T-helper 1 cell treated with Interleukin-12 subunit alpha and Interleukin-12 subunit beta and Interleukin-4 antibody, amounts not matched to agents 30 μg/mL and 1 μg/mL, for 36 hours (primary cell): Measurements from ENCODE around the gene ELMO1.
A peak's percentile ranks its signal among the peaks of the same experiment; 100 is the strongest.

ENCODE experiments used
- H3K27ac Mint-ChIP-seq: one replicate; pipeline ENCODE4 v1.8.0; 2021; ENCODE audit warnings: mild to moderate bottlenecking, mixed read lengths
- H3K27me3 Mint-ChIP-seq: one replicate; pipeline ENCODE4 v1.8.0; 2021; ENCODE audit warnings: low read depth, mixed read lengths
- H3K36me3 Mint-ChIP-seq: one replicate; pipeline ENCODE4 v1.8.0; 2021; ENCODE audit warnings: low read depth, mixed read lengths
- H3K4me1 Mint-ChIP-seq: one replicate; pipeline ENCODE4 v1.8.0; 2021; ENCODE audit warnings: low read depth, mixed read lengths
- H3K4me3 Mint-ChIP-seq: one replicate; pipeline ENCODE4 v1.8.0; 2021; ENCODE audit warnings: mild to moderate bottlenecking, moderate library complexity, mixed read lengths
- H3K9me3 Mint-ChIP-seq: one replicate; pipeline ENCODE4 v1.8.0; 2021; ENCODE audit warnings: mixed read lengths

The ELMO1 gene

GRCh38 chr7:37445790-37446189 lies 2.9 kb downstream of the ELMO1 start:
- Mint-ChIP-seq H3K9me3 (no peaks in the 10 kb centered on the region), H3K4me1 (peaks cover 72% of the 10 kb centered on the region), H3K36me3 (peaks cover 14% of the 10 kb centered on the region), H3K27ac (peak overlapping the region; percentile 59), H3K27me3 (peaks cover 4% of the 10 kb centered on the region), H3K4me3 (no peak overlapping the region)

- peaks cover 14% of the 10 kb centered on the region for H3K36me3 Mint-ChIP-seq
- H3K4me1 Mint-ChIP-seq = peaks cover 72% of the 10 kb centered on the region
- peak overlapping the region; percentile 59 for H3K27ac Mint-ChIP-seq
- H3K9me3 Mint-ChIP-seq = no peaks in the 10 kb centered on the region
- peaks cover 4% of the 10 kb centered on the region for H3K27me3 Mint-ChIP-seq
- no peak overlapping the region for H3K4me3 Mint-ChIP-seq
These were observed 3.5 kb downstream of the ELMO1 start for GRCh38 chr7:37445064-37445723.

GRCh38 chr7:37443627-37444026 lies 5.0 kb downstream of the ELMO1 start:
- Mint-ChIP-seq H3K4me1 (peaks cover 65% of the 10 kb centered on the region), H3K27me3 (peaks cover under 1% of the 10 kb centered on the region), H3K27ac (peak overlapping the region; percentile 6), H3K9me3 (no peaks in the 10 kb centered on the region), H3K4me3 (no peak overlapping the region), H3K36me3 (peaks cover 13% of the 10 kb centered on the region)

DNA sequence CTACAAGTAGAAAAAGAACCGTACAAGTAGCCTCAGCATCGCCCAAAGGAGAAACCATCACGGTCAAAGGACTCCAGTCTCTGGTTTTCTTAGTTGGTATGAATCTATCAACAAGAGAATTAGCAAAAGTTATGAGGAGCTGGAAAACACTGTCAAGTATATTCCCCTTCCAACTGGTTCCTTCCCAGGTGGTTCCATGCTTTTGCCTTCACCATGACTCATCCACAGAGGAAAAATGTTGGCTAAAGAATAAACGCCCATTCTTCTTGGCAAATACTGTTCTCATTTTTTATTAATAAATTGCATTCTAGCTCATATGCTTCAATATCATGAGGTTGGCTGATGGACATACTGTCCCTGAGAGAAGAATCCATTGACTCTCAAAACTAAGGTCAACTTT lies 6.4 kb downstream of the ELMO1 start:
- Mint-ChIP-seq H3K4me1 (peaks cover 62% of the 10 kb centered on the region), H3K9me3 (no peaks in the 10 kb centered on the region), H3K27ac (no peak overlapping the region), H3K27me3 (no peaks in the 10 kb centered on the region), H3K36me3 (peaks cover 12% of the 10 kb centered on the region), H3K4me3 (no peak overlapping the region)

DNA sequence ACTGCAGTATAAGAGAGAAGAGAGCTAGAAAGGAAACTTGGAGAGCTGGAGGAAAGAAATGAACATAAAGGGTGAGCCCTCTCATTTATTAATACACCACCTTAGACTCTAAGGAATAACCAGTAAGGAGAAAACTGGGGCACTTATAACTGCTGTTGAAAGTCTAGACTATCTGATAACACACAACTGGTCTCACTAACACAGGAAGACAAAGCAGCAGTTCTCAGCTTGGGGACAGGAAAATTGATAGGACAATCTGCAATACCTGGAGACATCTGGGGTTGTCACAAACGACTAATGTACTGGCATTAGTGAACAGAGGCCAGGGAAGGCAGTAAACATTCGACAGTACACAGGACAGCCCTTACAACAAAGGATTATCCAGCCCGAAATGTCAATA lies 6.8 kb downstream of the ELMO1 start:
- H3K36me3 Mint-ChIP-seq = peaks cover 12% of the 10 kb centered on the region
- peak overlapping the region; percentile 74 for H3K4me3 Mint-ChIP-seq
- H3K27ac Mint-ChIP-seq = peak overlapping the region; percentile 96
- H3K4me1 Mint-ChIP-seq = peaks cover 57% of the 10 kb centered on the region
- no peaks in the 10 kb centered on the region for H3K27me3 Mint-ChIP-seq
- H3K9me3 Mint-ChIP-seq = no peaks in the 10 kb centered on the region

DNA sequence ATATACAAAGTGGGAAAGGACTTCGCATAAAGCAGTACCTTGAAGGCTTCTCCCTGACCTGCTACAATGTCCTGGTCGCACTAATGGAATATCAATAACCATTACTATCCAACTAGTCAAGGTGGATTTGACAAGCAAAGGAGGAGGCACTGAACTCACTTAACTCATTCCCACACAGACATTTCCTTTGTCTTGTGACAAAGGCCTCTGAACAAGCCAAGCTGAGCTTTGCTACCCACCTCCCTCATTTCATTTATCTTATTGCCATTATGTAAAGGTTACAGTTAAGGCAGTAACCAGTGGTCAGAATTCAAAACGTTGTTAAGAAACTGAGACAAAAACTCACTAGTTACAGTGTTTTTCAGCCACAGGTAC lies 7.3 kb downstream of the ELMO1 start:
- Mint-ChIP-seq H3K27ac (peak overlapping the region; percentile 96), H3K27me3 (no peaks in the 10 kb centered on the region), H3K9me3 (no peaks in the 10 kb centered on the region), H3K4me1 (peaks cover 56% of the 10 kb centered on the region), H3K36me3 (peaks cover 12% of the 10 kb centered on the region), H3K4me3 (peak overlapping the region; percentile 74)

DNA sequence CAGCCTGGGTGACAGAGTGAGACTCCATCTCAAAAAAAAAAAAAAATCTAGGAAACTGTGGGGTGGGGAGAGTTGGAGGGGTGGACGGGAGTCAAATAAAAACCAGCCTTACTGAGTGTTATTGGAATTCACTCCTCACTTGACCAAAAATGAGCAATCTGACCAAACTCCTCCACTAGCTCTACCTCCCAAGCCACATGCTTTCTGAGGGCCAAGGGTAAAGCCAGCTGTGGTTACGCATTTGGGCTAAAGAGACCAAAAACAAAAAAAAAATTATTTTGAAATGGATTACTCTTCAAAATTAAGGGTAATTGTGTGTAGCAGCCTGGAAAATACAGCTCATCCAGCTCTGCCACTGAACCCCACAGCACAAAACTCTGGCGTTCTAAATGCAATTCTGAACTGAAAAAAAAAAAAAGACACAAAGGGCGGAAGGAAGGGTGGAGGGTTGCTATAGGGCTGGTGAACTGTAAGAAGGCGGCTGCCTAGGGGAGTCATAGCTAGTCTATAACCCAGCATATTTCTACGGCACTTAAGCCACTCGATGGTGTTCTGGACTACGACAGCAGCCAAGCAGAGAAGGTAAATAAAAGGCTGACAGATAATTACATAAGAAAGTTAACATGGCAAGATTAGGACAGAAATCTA lies 7.8 kb downstream of the ELMO1 start:
- Mint-ChIP-seq H3K36me3 (peaks cover 12% of the 10 kb centered on the region), H3K27me3 (no peaks in the 10 kb centered on the region)

GRCh38 chr7:37439653-37440026 lies 9.0 kb downstream of the ELMO1 start:
- Mint-ChIP-seq H3K9me3 (no peaks in the 10 kb centered on the region), H3K4me3 (no peak overlapping the region), H3K27ac (peak overlapping the region; percentile 96)

More for the DNA sequence above, 7.8 kb downstream of the ELMO1 start:
- Mint-ChIP-seq H3K27ac (peak overlapping the region; percentile 96), H3K4me1 (peaks cover 51% of the 10 kb centered on the region), H3K4me3 (peak overlapping the region; percentile 74), H3K9me3 (no peaks in the 10 kb centered on the region)

DNA sequence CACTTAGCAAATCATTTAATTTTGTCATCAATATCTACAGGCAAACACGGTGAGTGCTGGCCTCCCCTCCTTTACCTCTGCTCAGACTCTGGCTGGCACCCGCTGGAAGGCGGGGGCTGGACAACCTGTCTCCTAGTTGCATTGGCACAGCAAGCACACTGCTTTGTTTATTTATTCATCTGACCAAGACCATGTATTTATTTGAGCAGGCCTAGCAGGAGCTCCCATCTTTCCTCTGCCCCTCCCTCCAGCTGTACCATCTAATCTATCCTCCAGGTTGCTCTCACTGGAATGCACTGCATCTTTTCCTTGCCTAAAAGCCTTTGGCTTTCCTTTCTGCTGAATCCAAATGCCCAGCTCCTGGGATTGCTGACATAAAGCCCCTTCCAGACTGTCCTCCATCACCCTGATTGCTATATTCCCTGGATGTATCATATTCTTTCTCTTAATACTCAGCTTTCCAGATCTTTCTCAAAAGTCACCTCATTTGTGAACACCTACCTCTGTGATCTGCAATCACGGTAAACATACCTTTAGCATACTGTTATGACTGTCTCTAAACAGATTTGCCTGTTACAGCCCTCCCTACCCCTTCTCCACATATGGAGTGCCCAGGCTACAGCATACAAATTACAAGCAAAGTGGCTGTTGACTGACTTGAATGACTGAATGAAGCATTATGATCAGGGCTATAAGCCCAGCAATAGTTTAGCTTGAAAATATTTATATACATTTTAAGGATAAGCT lies 9.6 kb downstream of the ELMO1 start:
- no peak overlapping the region for H3K4me3 Mint-ChIP-seq
- peaks cover 3% of the 10 kb centered on the region for H3K36me3 Mint-ChIP-seq
- no peaks in the 10 kb centered on the region for H3K9me3 Mint-ChIP-seq
- H3K27me3 Mint-ChIP-seq = no peaks in the 10 kb centered on the region
- peaks cover 45% of the 10 kb centered on the region for H3K4me1 Mint-ChIP-seq
- peak overlapping the region; percentile 16 for H3K27ac Mint-ChIP-seq

More at GRCh38 chr7:37439653-37440026, 9.0 kb downstream of the ELMO1 start:
- no peaks in the 10 kb centered on the region for H3K27me3 Mint-ChIP-seq
- peaks cover 4% of the 10 kb centered on the region for H3K36me3 Mint-ChIP-seq
- H3K4me1 Mint-ChIP-seq = peaks cover 46% of the 10 kb centered on the region

DNA sequence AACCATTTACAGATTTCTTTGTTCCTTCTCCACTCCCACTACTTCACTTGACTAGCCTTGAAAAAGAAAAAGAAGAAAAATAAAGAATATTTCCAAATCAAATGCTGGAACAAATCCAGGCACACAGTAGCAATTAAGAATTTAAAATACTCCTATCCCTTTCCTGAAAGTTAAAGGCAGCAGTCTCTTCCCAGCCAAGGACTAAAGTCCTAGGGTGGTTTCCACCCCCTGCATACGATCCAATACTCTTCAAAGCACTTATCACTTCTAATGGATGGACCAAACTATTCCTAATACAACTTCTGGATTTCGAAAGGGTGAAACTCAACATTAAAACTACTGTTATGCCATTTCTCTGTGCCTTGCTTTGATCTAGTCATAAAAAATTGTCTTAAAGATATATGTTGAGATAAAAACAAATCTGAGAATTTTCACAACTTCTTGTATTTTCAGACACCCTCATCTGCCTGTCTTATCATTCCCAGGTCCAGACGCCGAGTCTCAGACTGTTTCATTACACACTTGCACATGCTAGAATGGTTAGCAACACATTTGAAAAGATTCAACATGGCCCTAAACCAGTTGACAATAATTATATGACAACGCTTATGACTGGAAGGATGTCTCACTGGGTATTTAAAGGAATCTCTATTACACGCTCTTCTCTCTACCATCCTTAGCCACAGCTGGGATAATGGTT lies 13.4 kb downstream of the ELMO1 start:
- Mint-ChIP-seq H3K9me3 (no peaks in the 10 kb centered on the region), H3K4me3 (no peak overlapping the region), H3K27me3 (no peaks in the 10 kb centered on the region), H3K27ac (no peak overlapping the region), H3K36me3 (peaks cover 5% of the 10 kb centered on the region), H3K4me1 (peaks cover 34% of the 10 kb centered on the region)

DNA sequence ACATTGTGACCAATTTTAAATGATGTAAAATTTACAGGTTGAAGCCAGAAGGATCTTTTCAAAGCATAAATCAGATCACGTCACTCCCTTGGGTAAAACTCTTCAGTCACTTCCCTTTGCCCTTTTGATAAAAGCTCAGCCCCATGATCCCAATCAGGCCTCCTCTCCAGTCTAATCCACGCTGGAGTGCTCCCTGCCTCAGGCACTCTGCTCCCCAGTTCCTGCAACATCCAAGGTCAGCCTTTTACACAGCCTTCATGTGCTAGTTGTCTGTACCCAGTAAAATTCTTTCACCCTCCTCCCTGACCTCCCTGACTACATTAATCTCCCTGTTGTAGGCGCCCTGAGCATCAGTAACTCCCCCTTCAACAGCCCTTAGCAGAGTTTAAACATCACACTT lies 14.1 kb downstream of the ELMO1 start:
- Mint-ChIP-seq H3K4me3 (no peak overlapping the region), H3K4me1 (peaks cover 35% of the 10 kb centered on the region)

DNA sequence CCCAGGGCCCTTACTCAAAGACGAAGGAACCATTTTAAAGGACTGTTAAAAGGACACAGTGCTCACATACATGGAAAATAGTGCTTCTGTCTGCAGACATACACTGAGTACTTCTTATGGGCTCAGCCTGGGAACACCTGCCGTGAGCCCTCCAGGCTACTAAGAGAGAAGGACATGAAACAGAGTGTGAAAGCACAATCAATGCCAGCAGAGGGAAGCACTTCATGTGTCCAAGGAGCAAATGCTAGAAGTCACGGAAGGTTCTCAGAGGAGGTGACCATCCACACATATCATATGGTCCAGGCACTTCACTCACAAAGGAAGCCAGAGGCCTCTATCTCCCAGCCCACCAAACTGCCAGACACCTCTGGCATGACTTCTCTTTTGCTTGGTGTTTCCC lies 15.5 kb downstream of the ELMO1 start:
- Mint-ChIP-seq H3K4me3 (no peak overlapping the region), H3K27ac (no peak overlapping the region), H3K36me3 (peaks cover 19% of the 10 kb centered on the region), H3K4me1 (peaks cover 33% of the 10 kb centered on the region), H3K27me3 (no peaks in the 10 kb centered on the region), H3K9me3 (no peaks in the 10 kb centered on the region)

More for the DNA sequence above, 14.1 kb downstream of the ELMO1 start:
- H3K27me3 Mint-ChIP-seq = no peaks in the 10 kb centered on the region
- no peaks in the 10 kb centered on the region for H3K9me3 Mint-ChIP-seq
- no peak overlapping the region for H3K27ac Mint-ChIP-seq
- H3K36me3 Mint-ChIP-seq = peaks cover 8% of the 10 kb centered on the region

DNA sequence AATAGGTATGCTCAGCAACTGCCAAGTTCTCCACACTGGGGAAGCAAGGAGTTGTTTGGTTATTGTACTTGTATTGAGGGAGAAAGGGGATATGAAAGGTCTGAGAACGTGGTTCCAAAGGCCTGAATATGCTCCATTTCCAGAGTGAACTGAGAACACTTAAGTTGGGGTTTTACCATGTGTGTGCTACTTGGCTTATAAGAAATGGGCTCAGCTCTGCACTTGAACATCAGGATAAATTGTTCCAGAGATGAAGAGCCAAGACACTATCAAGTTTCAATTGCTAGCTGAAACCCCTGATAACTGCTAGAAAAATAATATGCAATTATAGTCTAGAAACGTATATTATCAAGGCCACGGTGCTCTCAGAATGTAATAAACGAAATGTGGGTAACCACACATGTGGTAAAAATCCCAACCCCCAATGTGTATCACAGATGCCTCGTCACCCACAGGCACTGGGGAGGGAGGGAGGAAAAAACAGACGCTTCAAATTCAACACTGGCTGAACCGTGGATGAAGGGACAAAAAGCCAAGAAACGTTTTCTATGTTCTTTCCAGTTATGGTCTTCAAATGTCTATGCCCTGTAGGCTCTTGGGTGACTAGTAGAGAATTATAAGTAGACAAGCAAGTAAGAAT lies 16.3 kb downstream of the ELMO1 start:
- Mint-ChIP-seq H3K36me3 (peaks cover 18% of the 10 kb centered on the region), H3K27ac (no peak overlapping the region), H3K9me3 (no peaks in the 10 kb centered on the region), H3K4me1 (peaks cover 32% of the 10 kb centered on the region), H3K27me3 (no peaks in the 10 kb centered on the region), H3K4me3 (no peak overlapping the region)

DNA sequence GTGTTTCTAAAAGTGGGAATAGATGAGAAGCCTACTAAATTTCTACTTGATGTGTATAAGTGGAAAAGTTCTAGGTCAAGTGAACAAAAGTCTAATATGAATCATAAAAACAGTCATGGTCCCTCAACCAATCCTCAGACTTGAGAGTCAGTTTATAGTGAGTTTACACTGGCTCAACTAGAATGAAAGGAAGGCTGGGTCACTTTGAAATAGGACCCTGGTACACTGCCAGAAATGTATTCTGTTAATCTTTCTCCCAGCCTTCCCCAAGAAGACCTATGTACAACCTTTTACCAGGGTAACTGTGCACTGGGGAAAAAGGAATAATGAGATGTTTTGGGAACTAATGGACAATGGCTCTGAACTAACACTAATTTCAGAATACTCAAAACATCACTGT lies 17.3 kb downstream of the ELMO1 start:
- H3K4me1 Mint-ChIP-seq = peaks cover 30% of the 10 kb centered on the region
- no peak overlapping the region for H3K4me3 Mint-ChIP-seq
- H3K36me3 Mint-ChIP-seq = peaks cover 18% of the 10 kb centered on the region
- H3K27ac Mint-ChIP-seq = no peak overlapping the region
- H3K9me3 Mint-ChIP-seq = no peaks in the 10 kb centered on the region
- no peaks in the 10 kb centered on the region for H3K27me3 Mint-ChIP-seq
